Measurements from ENCODE around the gene CTCFL.
"Not testable (repeated sequence)": the region's sequence is repeated elsewhere in the genome, so short reads cannot be mapped to it uniquely, and the experiment has no call there.

The CTCFL gene

DNA sequence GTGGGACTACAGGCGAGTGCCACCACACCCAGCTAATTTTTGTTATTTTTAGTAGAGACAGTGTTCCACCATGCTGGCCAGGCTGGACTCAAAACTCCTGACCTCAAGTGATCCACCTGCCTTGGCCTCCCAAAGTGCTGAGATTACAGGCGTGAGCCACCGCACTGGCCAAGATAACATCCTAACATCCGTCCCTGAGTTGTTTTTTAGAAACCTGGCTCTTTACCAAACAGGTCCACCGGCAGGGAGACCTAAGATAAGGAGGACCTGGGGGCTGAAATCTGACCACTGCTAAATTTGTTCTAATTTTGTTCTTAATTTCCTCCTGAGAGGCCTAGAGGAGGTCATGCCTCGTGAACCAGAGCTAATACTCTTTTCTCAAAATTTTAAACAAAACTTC is 20.5 kb downstream of the CTCFL start:
- DNase-seq, result no peak

DNA sequence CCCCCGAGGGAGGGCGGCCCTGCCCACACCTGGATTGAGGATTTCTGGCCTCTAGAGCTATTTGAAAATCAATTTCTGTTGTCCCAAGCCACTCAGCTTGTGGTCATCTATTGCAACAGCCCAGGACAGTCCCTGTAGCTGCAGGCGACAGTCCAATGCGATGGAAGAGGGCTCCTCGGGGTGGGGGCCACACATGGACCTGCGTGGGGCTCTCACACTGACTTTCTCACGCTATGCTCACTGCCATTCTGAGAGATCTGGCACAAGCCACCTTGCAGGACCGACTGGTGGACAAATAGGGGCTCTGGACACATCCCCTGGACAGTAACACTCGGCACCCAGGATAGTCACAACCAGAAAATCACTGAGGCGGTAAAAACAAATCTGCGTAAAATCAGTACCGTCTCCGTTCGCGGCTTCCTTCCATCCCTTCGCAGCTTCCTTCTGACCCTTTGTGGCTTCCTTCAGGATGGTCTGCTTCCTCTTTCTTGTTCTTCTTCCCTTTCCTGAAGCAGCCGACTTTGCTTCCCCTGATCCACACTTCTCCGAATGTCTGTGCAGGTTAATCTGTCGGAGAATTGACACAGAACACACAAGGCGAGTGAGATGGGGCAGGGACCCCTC is 21.8 kb downstream of the CTCFL start:
- DNase-seq, result no peak

DNA sequence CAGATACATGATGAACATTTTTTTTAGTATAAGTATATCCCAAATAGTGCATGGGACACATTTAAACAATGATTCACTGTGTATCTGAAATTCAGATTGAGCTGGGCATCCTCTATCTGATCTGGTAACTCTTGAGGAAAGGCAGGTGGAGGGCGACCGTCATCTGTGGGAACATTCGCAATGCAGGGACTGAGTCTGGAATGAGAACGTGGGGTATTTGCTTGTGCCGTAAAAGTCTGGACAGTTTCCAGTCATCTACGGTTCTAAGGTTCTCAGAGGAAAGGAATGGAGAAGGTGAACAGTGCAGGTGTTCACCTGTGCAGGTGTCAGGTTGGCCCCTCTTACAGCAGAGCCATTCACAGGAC is 22.6 kb downstream of the CTCFL start:
- DNase-seq, result no peak

DNA sequence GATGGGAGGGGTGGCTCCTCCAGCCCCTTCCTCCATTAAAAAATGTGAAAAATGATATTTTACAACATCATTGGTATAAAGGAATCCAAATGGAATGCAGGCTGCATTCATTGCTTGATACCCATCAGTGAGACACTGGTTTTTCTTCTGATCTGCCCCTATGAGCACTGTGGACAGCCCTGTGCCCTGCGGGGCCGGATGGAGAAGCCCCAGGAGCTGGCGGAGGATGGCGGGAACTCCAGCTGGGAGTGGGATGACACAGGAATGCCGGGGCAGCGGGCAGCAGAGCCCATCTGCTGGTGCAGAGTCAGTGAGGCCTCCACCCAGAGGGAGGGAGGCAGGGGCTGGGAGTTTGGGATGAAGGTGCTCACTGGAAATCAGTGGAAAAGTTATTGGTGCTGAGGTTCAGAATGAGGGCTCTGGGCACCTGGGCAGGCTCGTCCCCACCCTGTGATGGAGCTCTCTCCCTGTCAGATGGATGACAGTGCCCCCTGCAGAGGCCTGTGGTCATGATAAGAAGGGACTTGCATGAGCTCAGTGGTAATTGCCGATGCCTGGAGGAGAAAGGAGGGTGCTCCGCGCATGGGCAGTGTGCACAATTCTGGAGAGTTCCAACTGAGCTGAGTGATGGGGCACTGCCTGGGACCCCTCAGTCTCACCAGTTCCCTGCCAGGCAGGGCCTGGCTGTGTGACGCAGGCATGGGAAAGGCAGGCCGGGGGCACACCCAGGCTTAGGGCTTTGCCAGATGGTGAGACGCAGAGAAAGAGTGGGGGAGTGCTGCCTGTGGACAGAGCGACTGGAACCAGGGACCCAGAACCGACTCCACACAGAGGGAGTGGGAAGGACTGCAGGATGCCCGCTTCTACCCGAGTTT is 23.2 kb downstream of the CTCFL start:
- peak; percentile 63 for DNase-seq

DNA sequence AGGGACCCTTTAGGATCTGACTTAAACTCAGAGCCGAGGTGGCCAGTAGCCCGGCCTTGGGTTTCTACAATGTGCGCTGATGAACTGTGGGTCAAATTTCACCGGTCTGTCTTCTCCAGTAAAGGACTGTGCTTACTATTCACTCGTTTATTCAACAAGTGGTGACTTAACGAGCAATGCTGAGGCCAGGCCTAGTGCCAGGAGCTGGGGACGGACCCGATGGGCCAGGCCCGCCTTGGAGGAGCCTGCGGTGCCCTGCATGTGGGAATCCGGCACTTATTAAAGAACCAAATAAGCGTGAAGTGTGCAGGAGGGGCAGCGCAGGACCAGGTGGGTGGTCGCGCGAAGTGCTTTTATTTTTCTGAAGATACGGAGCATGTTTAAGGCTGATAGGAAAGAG is 24.0 kb downstream of the CTCFL start:
- DNase-seq, result no peak

DNA sequence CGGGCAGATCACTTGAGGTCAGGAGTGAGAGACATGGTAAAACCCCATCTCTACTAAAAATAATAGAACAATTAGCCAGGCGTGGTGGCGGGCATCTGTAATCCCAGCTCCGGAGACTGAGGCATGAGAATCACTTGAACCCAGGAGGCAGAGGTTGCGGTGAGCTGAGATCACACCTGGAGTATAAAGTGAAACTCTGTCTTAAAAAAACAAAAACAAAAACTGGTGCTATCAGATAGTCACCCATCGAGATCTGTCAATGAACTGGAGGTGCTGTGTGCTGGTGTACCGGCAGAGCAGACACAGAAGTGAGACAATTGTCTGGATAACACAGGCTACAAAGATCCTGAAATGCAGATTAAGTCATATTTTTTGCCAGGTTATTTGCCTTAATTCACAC is 24.7 kb downstream of the CTCFL start:
- no peak for DNase-seq

DNA sequence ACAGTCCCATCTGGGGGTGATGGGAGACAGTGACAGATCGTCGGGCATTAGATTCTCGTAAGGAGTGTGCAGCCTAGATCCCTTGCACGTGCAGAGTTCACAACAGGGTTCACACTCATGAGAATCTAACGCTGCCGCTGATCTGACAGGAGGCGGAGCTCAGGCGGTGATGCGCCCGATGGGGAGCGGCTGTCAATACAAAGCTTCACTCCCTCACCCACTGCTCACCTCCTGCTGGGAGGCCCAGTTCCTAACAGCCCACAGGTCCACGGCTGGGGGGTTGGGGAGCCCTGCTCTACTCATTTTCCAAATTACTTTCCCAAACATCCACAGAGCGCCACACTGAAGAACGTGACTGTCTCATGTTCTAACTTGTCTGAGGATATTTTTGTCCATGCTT is 25.3 kb downstream of the CTCFL start:
- no peak for DNase-seq

DNA sequence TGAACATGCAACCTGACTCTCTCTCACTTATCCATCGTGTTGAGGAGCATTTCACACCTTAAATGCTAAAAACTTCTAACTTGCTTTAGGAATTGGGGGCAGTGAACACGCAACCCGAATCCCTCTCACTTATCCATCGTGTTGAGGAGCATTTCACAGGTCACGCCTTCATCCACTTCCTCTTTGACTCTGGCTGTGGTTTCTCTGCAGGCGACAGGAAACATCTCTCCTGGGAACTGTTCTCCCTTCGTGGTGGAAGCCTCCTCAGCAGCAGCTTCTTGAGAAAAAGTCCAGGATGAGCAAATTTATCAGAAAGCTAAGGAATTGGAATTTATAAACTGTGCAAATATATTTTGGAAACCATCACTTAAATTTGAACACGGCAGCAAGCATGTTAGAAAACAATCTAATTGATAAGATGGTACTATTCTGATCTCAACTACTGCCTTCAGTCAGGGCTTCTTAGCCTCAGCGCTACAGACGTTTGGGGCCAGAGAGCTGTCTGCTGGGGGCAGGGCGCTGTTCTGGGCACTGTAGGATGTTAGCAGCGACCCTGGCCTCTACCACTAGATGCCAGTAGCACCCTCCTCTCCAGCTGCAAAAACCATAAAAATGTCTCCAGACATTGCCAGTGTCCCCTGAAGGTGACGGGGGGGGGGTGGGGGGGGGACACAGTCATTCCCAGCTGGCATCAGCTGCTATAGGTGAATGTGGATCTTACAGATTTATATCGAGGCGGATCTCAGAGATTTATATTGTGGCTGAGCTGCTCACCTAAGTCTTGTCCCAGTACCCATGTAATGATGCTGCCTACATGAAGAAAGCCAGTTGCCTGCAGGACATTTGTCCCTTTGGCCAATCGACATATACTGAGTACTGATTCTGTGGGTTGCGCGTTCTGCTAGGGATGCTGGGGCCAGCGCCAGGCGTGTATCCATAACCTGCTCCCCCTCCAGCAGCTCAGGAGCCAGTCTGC is 26.2 kb downstream of the CTCFL start:
- peak; percentile 15 for DNase-seq

DNA sequence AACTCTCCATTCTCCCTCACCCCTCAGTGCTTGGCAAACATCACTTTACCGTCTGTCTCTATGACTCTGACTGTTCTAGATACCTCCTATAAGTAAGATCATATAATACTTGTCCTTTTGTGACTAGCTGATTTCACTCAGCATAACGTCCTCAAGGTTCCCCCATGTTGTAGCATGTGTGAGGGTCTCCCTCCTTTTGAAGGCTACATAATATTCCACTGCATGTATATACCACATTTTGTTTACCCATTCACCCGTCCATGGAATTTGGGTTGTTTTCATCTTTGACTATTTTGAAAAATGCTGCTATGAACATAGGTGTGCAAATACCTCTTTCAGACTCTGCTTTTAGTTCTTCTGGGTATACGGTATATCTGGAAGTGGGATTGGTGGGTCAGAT is 28.3 kb downstream of the CTCFL start:
- no peak for DNase-seq

DNA sequence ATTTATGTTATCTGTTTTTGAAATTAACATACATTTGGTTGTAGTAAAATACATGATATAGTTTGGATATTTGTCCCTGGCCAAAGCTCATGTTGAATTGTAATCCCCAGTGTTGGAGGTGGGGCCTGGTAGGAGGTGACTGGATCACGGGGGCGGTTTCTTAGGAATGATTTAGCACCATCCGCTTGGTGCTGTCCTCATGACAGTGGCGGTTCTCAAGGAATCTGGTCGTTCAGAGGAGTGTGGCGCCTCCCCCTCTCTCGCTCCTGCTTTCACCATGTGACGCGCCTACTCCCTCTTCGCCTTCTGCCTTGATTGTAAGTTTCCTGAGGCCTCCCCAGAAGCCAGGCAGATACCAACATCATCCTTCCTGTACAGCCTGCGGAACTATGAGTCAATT is 29.0 kb downstream of the CTCFL start:
- no peak for DNase-seq

DNA sequence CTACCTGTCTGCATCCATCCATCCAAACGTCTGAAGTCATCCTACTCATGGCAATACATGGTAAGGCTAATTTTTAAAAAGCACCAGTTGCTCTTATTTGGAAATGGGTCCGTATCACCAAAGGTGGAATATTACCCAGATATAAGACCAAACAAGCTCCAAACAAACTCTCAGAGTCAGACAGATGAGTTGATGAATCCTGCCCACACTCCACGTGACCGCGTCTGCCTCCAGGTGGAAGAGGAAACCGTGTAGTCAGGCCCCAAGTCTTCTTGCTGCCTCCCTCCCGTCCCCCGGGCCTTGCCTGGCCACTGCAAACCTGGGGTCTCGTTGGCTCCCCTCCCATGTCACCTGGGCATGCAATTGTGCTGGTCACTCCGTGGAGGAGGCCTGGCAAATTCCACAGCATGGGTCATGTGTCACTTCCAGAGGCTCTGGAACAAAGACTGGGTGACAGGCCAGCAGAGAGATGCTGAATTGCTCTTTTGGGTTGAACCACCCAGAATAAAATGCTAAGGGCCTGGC is 31.8 kb downstream of the CTCFL start:
- DNase-seq, result no peak

DNA sequence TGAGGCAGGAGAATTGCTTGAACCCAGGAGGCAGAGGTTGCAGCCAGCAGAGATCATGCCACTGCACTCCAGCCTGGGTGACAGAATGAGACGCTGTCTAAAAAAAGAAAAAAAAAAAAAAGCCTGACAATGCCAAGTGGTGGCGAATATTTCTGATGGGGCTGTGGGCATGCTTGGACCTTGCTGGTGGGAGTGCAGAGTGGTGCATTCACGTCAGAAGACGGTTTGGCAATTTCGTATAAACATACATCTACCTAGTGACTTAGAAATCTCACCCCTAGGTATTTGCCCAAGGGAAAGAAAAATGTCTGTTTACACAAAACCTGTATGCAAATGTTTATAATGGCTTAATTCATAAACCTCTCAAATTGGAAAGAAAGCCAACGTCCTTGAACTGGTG is 33.6 kb downstream of the CTCFL start:
- DNase-seq, result no peak

DNA sequence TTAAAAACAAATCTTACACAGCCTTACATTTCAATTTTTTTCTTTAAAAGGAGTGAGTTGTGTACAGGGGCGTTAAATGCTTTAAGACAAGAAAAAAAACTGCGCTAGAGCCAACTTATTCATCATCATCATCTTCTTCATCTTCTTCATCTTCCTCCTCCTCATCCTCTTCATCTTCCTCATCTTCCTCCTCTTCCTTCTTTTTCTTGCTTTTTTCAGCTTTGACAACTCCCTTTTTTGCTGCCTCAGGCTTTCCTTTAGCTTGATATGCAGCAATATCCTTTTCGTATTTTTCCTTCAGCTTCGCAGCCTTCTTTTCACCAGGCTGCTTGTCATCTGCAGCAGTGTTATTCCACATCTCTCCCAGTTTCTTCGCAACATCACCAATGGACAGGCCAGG is 36.7 kb downstream of the CTCFL start:
- DNase-seq, result not testable (repeated sequence)

DNA sequence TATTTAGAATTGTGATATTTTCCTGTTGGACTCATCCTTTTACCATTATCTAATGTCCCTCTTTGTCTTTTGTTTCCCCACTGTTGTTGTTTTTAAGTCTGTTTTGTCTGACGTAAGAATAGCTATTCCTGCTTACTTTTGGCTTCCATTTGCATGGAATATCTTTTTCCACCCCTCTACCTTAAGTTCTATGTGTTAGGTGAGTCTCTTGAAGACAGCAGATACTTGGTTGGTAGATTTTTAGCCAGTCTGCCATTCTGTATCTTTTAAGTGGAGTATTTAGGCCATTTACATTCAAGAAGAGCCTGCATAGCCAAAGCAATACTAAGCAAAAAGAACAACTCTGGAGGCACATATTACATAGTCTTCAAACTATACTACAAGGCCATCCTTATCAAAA is 39.2 kb downstream of the CTCFL start:
- DNase-seq, result no peak

DNA sequence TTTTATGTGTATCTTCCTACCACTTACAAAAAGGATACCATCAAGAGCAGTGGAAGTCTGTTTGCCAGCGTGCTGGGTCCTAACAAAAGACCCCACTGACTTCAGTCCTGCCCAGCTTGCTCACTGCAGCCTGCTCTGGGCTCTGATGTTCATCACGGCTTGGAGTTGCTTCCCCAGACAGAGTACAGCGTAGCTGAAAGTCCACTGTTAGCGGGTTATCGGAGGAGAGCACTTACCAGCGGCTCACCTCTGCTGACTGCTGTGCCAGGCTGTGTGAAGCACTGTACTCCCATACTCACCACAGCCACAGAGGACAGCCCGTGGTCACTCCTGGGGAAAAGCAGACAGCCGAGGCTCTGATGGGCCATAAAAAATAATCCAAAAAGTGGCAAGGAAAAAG is 40.2 kb downstream of the CTCFL start:
- no peak for DNase-seq

DNA sequence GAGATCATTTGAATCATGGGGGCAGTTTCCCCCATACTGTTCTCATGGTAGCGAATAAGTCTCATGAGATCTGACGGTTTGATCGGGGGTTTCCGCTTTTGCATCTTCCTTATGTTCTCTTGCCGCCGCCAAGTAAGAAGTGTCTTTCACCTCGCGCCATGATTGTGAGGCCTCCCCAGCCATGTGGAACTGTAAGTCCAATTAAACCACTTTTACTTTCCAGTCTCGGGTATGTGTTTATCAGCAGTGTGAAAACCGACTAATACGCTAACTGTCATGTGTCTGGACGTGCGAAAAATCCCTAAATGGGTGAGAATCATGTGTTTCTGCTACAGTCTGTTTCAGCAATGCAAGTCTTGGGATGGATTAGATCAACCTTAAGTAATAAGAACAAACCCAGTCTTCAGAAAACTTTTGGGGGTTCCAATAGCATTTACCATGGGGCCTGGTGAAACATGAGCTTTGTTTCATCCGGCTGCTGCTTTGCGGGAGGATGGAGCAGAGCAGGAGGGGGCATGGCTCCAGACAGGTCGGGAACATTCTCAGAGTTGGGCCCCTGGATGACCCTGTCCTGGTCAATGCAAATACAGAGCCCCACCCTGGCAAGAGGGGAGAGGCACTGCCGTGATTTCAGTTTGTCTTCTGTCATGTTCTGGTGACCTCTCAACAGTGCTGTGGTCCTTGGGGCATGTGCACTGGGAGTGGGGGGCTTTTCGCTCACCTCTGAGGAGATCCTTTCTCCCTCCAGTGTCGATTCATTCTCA is 41.5 kb downstream of the CTCFL start:
- no peak for DNase-seq

DNA sequence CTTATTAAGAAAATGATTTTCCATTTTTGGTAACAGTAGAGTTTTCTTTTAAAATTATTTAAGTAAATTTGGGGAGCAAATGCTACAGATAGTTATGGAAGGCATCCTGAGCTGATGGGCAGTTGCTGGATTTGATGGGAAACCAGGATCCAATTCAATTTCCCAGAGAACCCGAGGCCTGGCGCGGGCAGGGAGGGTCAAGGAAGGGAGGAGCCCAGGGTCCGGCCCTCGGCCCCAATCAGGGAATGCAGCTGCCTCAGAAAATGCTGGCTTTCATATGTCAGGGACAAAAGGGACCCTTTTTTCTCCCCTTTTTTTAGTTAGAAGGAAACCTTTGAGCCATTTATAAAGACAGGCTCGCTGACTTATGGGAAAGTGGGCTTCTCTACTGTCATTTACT is 42.1 kb downstream of the CTCFL start:
- DNase-seq, result no peak

DNA sequence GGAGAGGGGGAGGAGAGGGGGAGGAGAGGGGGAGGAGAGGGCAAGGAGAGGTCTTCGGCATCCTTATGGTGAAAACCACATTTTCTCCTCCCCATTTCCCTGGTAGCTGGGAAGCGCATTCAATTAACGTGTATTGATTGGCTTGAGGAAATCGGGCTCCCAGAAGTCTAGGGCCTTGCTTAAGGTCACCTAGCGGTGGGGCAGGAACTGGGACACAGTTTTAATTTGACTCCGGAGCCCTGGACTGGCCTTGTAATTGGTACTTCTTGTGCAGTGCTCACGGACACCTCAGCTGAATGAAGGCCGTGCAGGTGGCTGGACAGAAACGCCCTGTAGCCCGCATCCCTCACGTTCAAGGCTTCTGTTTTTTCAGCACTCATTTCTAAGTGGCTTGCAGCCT is 42.8 kb downstream of the CTCFL start:
- no peak for DNase-seq

DNA sequence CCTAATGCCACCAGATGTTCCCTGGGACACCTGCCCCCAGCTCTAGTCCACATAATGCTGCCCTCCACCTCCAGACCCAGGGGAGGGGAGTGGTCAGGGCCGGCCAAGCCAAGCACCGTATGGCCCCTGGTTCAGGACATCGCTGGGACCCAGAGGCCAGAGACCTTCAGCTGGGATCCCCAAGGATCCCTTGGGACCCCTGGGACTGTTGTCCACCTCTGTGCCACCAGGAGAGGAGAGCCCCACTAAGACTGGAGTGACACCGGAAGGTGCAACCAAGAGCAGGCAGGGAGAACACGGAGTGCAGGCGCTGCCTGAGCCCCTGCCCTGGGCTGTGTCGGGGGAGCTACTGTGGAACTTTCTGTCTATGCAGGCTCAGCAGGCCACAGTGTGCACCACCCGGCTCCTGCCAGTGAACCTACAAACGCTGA is 43.6 kb downstream of the CTCFL start:
- DNase-seq, result no peak

DNA sequence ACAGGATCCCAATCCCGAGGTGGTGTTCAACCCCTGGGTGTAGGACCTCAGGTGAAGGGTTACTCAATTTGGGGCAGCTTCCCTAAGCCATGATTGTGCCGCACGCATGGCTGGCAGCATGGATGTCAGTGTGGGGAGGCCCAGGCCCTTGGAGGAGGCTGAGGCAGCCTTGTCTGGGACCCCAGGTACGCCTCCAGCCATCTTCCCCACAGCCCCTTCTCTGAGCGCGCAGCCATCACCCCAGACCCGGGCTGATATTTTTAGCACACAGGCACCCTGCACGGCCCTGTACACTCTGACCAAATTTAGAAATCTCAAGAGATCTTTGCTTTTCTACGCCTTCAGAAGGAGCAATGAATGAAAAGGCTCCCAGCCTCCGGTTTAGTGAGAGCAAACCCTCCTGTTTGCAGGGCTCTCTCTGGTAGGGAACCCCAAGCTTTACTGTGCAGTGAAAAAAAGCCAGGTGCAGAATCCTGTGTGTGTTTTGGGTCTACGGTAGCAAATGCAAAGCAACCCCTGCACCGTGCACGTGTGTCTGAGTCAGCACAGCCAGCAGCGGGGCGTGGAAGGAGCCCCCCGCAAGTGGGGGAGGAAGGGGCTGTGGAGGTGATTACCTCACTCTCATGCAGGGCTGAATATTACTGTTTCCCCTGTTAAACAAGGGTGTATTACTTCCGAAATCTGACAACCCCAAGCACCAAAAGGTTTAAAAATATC is 44.3 kb downstream of the CTCFL start:
- no peak for DNase-seq

DNA sequence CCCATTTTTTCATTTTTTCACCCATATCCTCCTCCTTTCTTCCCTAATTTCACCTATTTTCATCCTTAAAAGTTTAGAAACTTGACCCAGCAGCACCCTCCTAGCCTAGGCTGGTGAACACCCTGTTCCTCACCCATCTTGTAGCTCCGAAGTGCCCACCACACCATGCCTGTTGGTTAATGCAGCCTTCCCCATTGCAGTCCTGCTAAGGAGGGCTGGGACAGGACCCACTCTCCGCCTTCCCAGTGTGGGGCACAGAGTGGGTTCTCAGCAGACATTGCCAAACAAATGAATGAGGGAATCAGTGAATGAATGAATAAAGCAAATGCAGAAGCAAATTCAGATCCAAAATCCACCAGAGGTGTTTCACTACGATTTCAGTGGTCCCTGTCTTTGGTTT is 45.7 kb downstream of the CTCFL start:
- DNase-seq, result no peak

DNA sequence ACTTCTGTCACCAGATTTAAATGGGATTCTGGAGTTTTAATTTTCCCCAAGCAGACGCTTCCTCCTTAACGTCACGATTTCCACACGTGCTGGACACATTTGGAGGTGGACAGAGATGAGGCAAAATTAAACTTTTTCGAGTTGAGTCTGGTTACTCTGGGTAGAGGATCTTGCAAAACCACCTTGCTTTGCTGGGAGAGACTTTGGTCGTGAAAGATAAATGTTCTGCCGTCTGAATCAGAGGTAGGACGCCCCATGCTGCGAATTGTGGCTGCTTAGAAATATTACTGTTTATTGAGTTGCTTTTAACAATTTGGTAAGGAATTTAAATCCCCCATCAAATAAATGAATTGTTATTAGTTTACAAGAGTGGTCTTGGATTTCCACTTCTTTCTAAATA is 46.8 kb downstream of the CTCFL start:
- no peak for DNase-seq
